H9 (cell line): ENCODE results near the gene PPFIBP1. TPM values are rescaled to one million over a fixed set of nuclear protein-coding genes. Genes with fewer than 3 reads are reported as not detected.

Experiments
- DNase-seq: peaks from one replicate; pipeline ENCODE4 v3.0.0-alpha.2; 2017
- H2AFZ ChIP-seq: one replicate; pipeline ENCODE4 v1.6.1; 2013; ENCODE audit warnings: mild to moderate bottlenecking, low read length, control low read depth, moderate library complexity
- H2AK5ac ChIP-seq: 2 replicates; pipeline ENCODE4 v1.6.1; 2013; ENCODE audit warnings: low read length, control low read depth, mixed read lengths; ENCODE audit not compliant: insufficient read length
- H2BK120ac ChIP-seq: one replicate; pipeline ENCODE4 v1.6.1; 2013; ENCODE audit warnings: low read depth, mild to moderate bottlenecking, low read length, control low read depth, inconsistent platforms; ENCODE audit not compliant: poor library complexity, severe bottlenecking
- H2BK12ac ChIP-seq: 2 replicates; pipeline ENCODE4 v1.6.1; 2013; ENCODE audit warnings: low read length, control low read depth, mixed read lengths, low read depth; ENCODE audit not compliant: insufficient read length
- H2BK15ac ChIP-seq: 2 replicates; pipeline ENCODE4 v1.6.1; 2013; ENCODE audit warnings: low read depth, low read length, control low read depth
- H2BK20ac ChIP-seq: one replicate; pipeline ENCODE4 v1.6.1; 2013; ENCODE audit warnings: low read depth, mild to moderate bottlenecking, low read length, control low read depth, inconsistent platforms; ENCODE audit not compliant: poor library complexity, severe bottlenecking
- H2BK5ac ChIP-seq: 2 replicates; pipeline ENCODE4 v1.6.1; 2013; ENCODE audit warnings: low read length, control low read depth, mixed read lengths; ENCODE audit not compliant: insufficient read length
- H3K14ac ChIP-seq: 2 replicates; pipeline ENCODE4 v1.6.1; 2013; ENCODE audit warnings: low read length, control low read depth; ENCODE audit not compliant: insufficient read depth
- H3K18ac ChIP-seq: 2 replicates; pipeline ENCODE4 v1.6.1; 2013; ENCODE audit warnings: low read depth, mild to moderate bottlenecking, mixed read lengths, low read length, control low read depth; ENCODE audit not compliant: insufficient read length
- H3K23ac ChIP-seq: 2 replicates; pipeline ENCODE4 v1.6.1; 2013; ENCODE audit warnings: low read length, control low read depth, mixed read lengths, low read depth; ENCODE audit not compliant: insufficient read length
- H3K23me2 ChIP-seq: 2 replicates; pipeline ENCODE4 v1.6.1; 2013; ENCODE audit warnings: low read depth, mild to moderate bottlenecking, mixed read lengths, low read length, control low read depth; ENCODE audit not compliant: insufficient read length, poor library complexity, severe bottlenecking
- H3K27ac ChIP-seq: 2 replicates; pipeline ENCODE4 v1.5.1; 2013; ENCODE audit warnings: low read length, control low read depth, mixed read lengths, low read depth; ENCODE audit not compliant: insufficient read length
- H3K27me3 ChIP-seq: 2 replicates; pipeline ENCODE4 v1.6.1; 2013; ENCODE audit warnings: low read length, control low read depth, inconsistent platforms; ENCODE audit not compliant: insufficient read depth
- H3K4ac ChIP-seq: 2 replicates; pipeline ENCODE4 v1.6.1; 2013; ENCODE audit warnings: low read depth, mild to moderate bottlenecking, control low read depth, inconsistent platforms, low read length, moderate library complexity
- H3K4me1 ChIP-seq: 2 replicates; pipeline ENCODE4 v1.6.1; 2013; ENCODE audit warnings: low read length, control low read depth, inconsistent platforms; ENCODE audit not compliant: insufficient read depth
- H3K4me2 ChIP-seq: 2 replicates; pipeline ENCODE4 v1.6.1; 2013; ENCODE audit warnings: low read length, control low read depth, mixed read lengths; ENCODE audit not compliant: insufficient read length, insufficient read depth
- H3K56ac ChIP-seq: 2 replicates; pipeline ENCODE4 v1.6.1; 2013; ENCODE audit warnings: low read depth, mild to moderate bottlenecking, mixed read lengths, low read length, control low read depth; ENCODE audit not compliant: insufficient read length
- H3K79me1 ChIP-seq: 2 replicates; pipeline ENCODE4 v1.6.1; 2013; ENCODE audit warnings: low read depth, mild to moderate bottlenecking, moderate library complexity, low read length, control low read depth, inconsistent platforms; ENCODE audit not compliant: insufficient read depth, poor library complexity, severe bottlenecking
- H3K79me2 ChIP-seq: 2 replicates; pipeline ENCODE4 v1.6.1; 2013; ENCODE audit warnings: low read length, control low read depth, inconsistent platforms; ENCODE audit not compliant: insufficient read depth
- H3K9ac ChIP-seq: 2 replicates; pipeline ENCODE4 v1.6.1; 2013; ENCODE audit warnings: low read length, control low read depth, mixed read lengths; ENCODE audit not compliant: insufficient read length; ENCODE audit errors: extremely low read depth
- H3K9me3 ChIP-seq: one replicate; pipeline ENCODE4 v1.6.1; 2013; ENCODE audit warnings: low read depth, low read length, inconsistent platforms; ENCODE audit not compliant: control insufficient read depth
- H3T11ph ChIP-seq: one replicate; pipeline ENCODE4 v1.6.1; 2013; ENCODE audit warnings: mild to moderate bottlenecking, low read length, control low read depth, inconsistent platforms
- H4K20me1 ChIP-seq: one replicate; pipeline ENCODE4 v1.6.1; 2013; ENCODE audit not compliant: control insufficient read depth, insufficient read length, insufficient read depth
- H4K5ac ChIP-seq: 2 replicates; pipeline ENCODE4 v1.6.1; 2013; ENCODE audit warnings: low read depth, mild to moderate bottlenecking, mixed read lengths, low read length, control low read depth; ENCODE audit not compliant: insufficient read length
- H4K8ac ChIP-seq: replicated peaks from 2 replicates; pipeline ENCODE4 v1.6.1; 2013; ENCODE audit warnings: low read length, control low read depth, mixed read lengths, low read depth; ENCODE audit not compliant: insufficient read length
- H4K91ac ChIP-seq: 2 replicates; pipeline ENCODE4 v1.6.1; 2013; ENCODE audit warnings: low read depth, mild to moderate bottlenecking, moderate library complexity, mixed read lengths, low read length, control low read depth; ENCODE audit not compliant: insufficient read length
- H3K27ac Mint-ChIP-seq, 3 experiments: 2 replicates in 2 of 3; 3 replicates in 1 of 3; pipeline ENCODE4 v1.8.0; 2020 to 2021; ENCODE audit warnings: mixed read lengths in 3 of 3, mild to moderate bottlenecking in 1 of 3, moderate library complexity in 1 of 3
- H3K27me3 Mint-ChIP-seq: 2 replicates; pipeline ENCODE4 v1.8.0; 2021; ENCODE audit warnings: low read depth, mild to moderate bottlenecking, moderate library complexity, mixed read lengths
- H3K36me3 Mint-ChIP-seq, 3 experiments: 2 replicates in 2 of 3; 3 replicates in 1 of 3; pipeline ENCODE4 v1.8.0; 2020 to 2021; ENCODE audit warnings: low read depth in 3 of 3, mixed read lengths in 3 of 3; ENCODE audit not compliant: insufficient read depth in 1 of 3
- H3K4me1 Mint-ChIP-seq, 2 experiments: 2 replicates each; pipeline ENCODE4 v1.8.0; 2020; ENCODE audit warnings: mixed read lengths in 2 of 2
- H3K4me3 Mint-ChIP-seq, 2 experiments: 2 replicates in 1 of 2; 3 replicates in 1 of 2; pipeline ENCODE4 v1.8.0; 2020 to 2021; ENCODE audit warnings: mild to moderate bottlenecking in 2 of 2, mixed read lengths in 2 of 2, moderate library complexity in 1 of 2
- H3K9me3 Mint-ChIP-seq, 2 experiments: 2 replicates in 1 of 2; 3 replicates in 1 of 2; pipeline ENCODE4 v1.8.0; 2020; ENCODE audit warnings: mild to moderate bottlenecking in 2 of 2, mixed read lengths in 2 of 2, moderate library complexity in 1 of 2
- CTCF ChIP-seq: fragments of 200-600 bp; sonication (generic); conservative IDR thresholded peaks from 3 replicates; pipeline ENCODE4 v1.8.0; 2021; ENCODE audit warnings: antibody characterized with exemption, mild to moderate bottlenecking
- WGBS: extraction: QIAGEN DNeasy Blood & Tissue Kit; methylation state at CpG from one replicate; pipeline ENCODE4 v1.1.7; 2013; ENCODE audit warnings: missing lambda C conversion rate, low lambda C conversion rate, mixed read lengths; ENCODE audit not compliant: insufficient read length; ENCODE audit errors: extremely low coverage; 5-methylcytosine and 5-hydroxymethylcytosine counted together
- total RNA-seq: library from RNA; stranded (reverse); gene quantifications from 2 replicates; pipeline ENCODE4 v1.2.1, GENCODE V29; 2021

PPFIBP1 gene
- total RNA-seq, 1 experiment from 2014 or later: 29.2 TPM

GRCh38 chr12:27685274-27685673, 161.3 kb downstream of the PPFIBP1 start:
- no peak overlapping the region for H3K4ac ChIP-seq
- H2BK5ac ChIP-seq: no peak overlapping the region
- H2BK12ac ChIP-seq: no peak overlapping the region
- H4K91ac ChIP-seq: no peak overlapping the region
- TF ChIP-seq CTCF: no peak
- H3K79me2 ChIP-seq: no peaks in the 10 kb centered on the region
- no peaks in the 10 kb centered on the region for H3K27me3 ChIP-seq
- H4K20me1 ChIP-seq: no peaks in the 10 kb centered on the region
- DNase-seq: no peak
- no peaks in the 10 kb centered on the region for H3K79me1 ChIP-seq
- Mint-ChIP-seq H3K4me3 (no peak overlapping the region), H3K27me3 (no peaks in the 10 kb centered on the region), H3K27ac (no peak overlapping the region), H3K9me3 (no peaks in the 10 kb centered on the region), H3K36me3 (peaks cover 3 to 46% (median 18%) of the 10 kb centered on the region in 3 experiments; a peak in 6 of 7 replicates), H3K4me1 (no peaks in the 10 kb centered on the region)
- H3K9me3 ChIP-seq: no peaks in the 10 kb centered on the region
- no peak overlapping the region for H3K18ac ChIP-seq
- H3K27ac ChIP-seq: no peak overlapping the region
- no peak overlapping the region for H3K14ac ChIP-seq
- no peaks in the 10 kb centered on the region for H3K4me1 ChIP-seq
- no peak overlapping the region for H3K4me2 ChIP-seq
- H2BK20ac ChIP-seq: no peak overlapping the region
- H4K5ac ChIP-seq: no peak overlapping the region
- no peaks in the 10 kb centered on the region for H3K23me2 ChIP-seq
- H3K23ac ChIP-seq: no peak overlapping the region
- H2AK5ac ChIP-seq: no peak overlapping the region
- no peak overlapping the region for H3K56ac ChIP-seq
- WGBS: no CpG with 5 or more reads among the region's 2 CpGs
- H2BK120ac ChIP-seq: no peak overlapping the region
- no peak overlapping the region for H3K9ac ChIP-seq
- no peak overlapping the region for H3T11ph ChIP-seq
- H4K8ac ChIP-seq: no peak overlapping the region
- no peak overlapping the region for H2AFZ ChIP-seq
- H2BK15ac ChIP-seq: no peak overlapping the region
